ENCODE measurements around the gene UBE2D2.

UBE2D2 gene

GRCh38 chr5:139639619-139640380 lies 78.7 kb downstream of the UBE2D2 start:
- ATAC-seq (ENCODE audit: low read depth) (peak; percentile 10; the same call in 1 of the 3 replicates), DNase-seq (ENCODE audit: low spot score) (peak; percentile 75)
- no peak overlapping the region for H3K27ac ChIP-seq (ENCODE audit: poor library complexity, severe bottlenecking)
- H3K9me3 ChIP-seq (ENCODE audit: severe bottlenecking): no peaks in the 10 kb centered on the region
- H3K4me3 ChIP-seq (ENCODE audit: severe bottlenecking): no peak overlapping the region
- no peaks in the 10 kb centered on the region for H3K27me3 ChIP-seq (ENCODE audit: insufficient read depth, poor library complexity, severe bottlenecking)
- no peak for TF ChIP-seq CTCF (IDR thresholded peaks at IDR 0.05; ENCODE audit: poor library complexity, severe bottlenecking)
- H3K36me3 ChIP-seq (ENCODE audit: low read depth): no peaks in the 10 kb centered on the region
- H3K4me1 ChIP-seq (ENCODE audit: insufficient read depth, poor library complexity, severe bottlenecking): peaks cover 8% of the 10 kb centered on the region

DNA sequence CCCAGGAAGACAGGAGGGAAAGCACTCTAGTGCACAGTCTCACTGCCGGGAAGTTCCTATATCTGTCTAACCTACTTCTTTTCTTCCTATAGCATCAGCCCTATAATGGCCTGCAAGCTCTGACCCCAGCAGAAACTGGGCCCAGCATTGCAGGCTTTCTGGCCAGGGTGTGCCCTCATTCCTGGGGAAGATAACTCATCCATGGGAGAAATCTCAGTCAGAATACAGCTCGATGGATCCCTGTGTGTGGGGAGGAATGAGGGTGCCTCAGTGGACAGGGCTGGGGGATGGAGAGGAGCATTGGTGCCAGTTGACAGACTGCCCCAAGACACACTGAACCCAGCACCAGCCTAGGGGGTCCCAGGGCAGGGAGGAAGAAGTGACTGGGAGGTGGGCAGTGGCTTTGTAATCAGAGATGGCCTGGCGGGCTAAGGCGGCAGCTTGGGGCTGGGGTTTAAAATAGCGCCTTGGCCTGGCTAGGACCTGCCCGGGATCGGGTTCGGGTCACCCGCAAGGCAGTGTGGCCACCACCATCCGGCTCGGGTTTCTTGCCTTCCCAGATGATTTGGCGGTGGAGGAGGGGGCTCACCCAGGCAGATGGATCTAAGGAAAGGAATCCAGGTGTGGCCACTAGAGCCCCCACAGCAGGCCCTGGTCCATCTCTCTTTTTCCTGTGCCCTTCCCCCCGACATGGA lies 79.4 kb downstream of the UBE2D2 start:
- DNase-seq (ENCODE audit: low spot score): peak; percentile 63
- Histone ChIP-seq H3K9me3 (ENCODE audit: severe bottlenecking) (no peaks in the 10 kb centered on the region), H3K4me1 (ENCODE audit: insufficient read depth, poor library complexity, severe bottlenecking) (peaks cover 5% of the 10 kb centered on the region), H3K27me3 (ENCODE audit: insufficient read depth, poor library complexity, severe bottlenecking) (no peaks in the 10 kb centered on the region), H3K36me3 (ENCODE audit: low read depth) (no peaks in the 10 kb centered on the region), H3K27ac (ENCODE audit: poor library complexity, severe bottlenecking) (no peak overlapping the region), H3K4me3 (ENCODE audit: severe bottlenecking) (no peak overlapping the region)
- TF ChIP-seq CTCF (IDR thresholded peaks at IDR 0.05; ENCODE audit: poor library complexity, severe bottlenecking): no peak
- no peak for ATAC-seq (ENCODE audit: low read depth)

DNA sequence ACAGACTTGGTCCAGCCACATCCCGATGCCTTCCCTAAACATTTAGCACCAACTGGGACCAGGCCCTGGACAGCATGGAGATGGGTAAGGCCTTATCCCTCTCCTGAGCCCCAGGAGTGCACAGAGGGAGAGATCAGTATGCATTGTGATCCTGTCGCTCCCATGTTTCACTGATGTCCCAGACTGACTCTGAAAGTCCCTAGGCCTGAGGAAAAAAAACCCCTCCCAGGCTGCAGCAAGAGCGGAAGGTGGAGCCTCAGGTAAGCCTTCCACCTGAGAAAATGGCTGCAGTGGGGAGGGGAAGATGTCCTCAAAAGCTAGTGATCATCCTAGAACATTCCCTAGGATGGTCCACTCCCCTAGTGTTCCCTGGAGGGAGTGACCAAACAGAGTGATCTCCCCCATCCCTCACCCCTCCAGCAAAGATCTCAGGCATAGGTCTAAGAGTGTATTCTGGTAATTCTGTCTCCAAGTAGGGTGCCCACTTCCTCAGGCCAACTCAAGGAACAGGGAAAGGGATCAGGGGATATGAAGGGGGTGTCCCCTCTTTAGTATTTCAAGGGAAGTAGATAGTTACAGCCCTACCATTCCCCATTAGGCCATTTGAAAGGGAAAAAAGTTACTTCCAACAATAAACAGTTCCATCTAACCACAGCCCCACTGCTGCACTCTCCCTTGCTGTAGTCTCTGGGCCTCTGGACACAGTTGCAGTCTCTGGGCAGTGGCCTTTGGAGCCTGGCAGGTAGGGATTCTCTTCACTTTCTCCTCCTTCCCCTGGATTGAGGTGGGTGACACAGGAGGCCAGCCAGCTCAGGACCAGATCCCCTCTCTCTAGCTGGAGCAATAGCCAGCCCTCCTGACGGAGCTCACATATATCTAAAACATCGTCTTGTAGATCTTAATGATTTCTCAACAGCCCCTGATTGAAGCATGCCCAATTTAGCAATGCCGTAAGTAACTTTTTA lies 80.3 kb downstream of the UBE2D2 start:
- DNase-seq (ENCODE audit: low spot score) (no peak), ATAC-seq (ENCODE audit: low read depth) (no peak; the same call in 2 of the 3 replicates)
- H3K4me3 ChIP-seq (ENCODE audit: severe bottlenecking): no peak overlapping the region
- TF ChIP-seq CTCF (IDR thresholded peaks at IDR 0.05; ENCODE audit: poor library complexity, severe bottlenecking): no peak
- no peaks in the 10 kb centered on the region for H3K9me3 ChIP-seq (ENCODE audit: severe bottlenecking)
- H3K36me3 ChIP-seq (ENCODE audit: low read depth): no peaks in the 10 kb centered on the region
- no peaks in the 10 kb centered on the region for H3K27me3 ChIP-seq (ENCODE audit: insufficient read depth, poor library complexity, severe bottlenecking)
- no peak overlapping the region for H3K27ac ChIP-seq (ENCODE audit: poor library complexity, severe bottlenecking)
- no peaks in the 10 kb centered on the region for H3K4me1 ChIP-seq (ENCODE audit: insufficient read depth, poor library complexity, severe bottlenecking)

- ATAC-seq (ENCODE audit: low read depth) (no peak), DNase-seq (ENCODE audit: low spot score) (no peak)
- no peak for TF ChIP-seq CTCF (IDR thresholded peaks at IDR 0.05; ENCODE audit: poor library complexity, severe bottlenecking)
- no peak overlapping the region for H3K27ac ChIP-seq (ENCODE audit: poor library complexity, severe bottlenecking)
- H3K4me3 ChIP-seq (ENCODE audit: severe bottlenecking): no peak overlapping the region
- H3K9me3 ChIP-seq (ENCODE audit: severe bottlenecking): no peaks in the 10 kb centered on the region
- H3K36me3 ChIP-seq (ENCODE audit: low read depth): no peaks in the 10 kb centered on the region
- peaks cover 6% of the 10 kb centered on the region for H3K27me3 ChIP-seq (ENCODE audit: insufficient read depth, poor library complexity, severe bottlenecking)
- no peaks in the 10 kb centered on the region for H3K4me1 ChIP-seq (ENCODE audit: insufficient read depth, poor library complexity, severe bottlenecking)
Observed at GRCh38 chr5:139642213-139642612, 81.1 kb downstream of the UBE2D2 start.

All from RWPE2 (cell line).